H1 (cell line): Measurements from ENCODE around the gene MACROD2. TPM values are rescaled to one million over a fixed set of nuclear protein-coding genes. Genes with fewer than 3 reads are reported as not detected.

Experiments
- CTCF ChIA-PET: fragments of 300-600 bp; sonication (Branson Sonifier 250); formaldehyde crosslinking; loops from one replicate; lab custom pipeline; 2021; ENCODE audit not compliant: partially characterized antibody; lab: Charles Lee
- POLR2A ChIA-PET: fragments of 300-600 bp; sonication (Branson Sonifier 250); formaldehyde crosslinking; loops from one replicate; lab custom pipeline; 2021; ENCODE audit warnings: inconsistent platforms; ENCODE audit not compliant: partially characterized antibody; lab: Charles Lee
- DNase-seq, 2 experiments: peaks; one replicate each; pipeline versions ENCODE4 v3.0.0 to v3.0.0-alpha.2; 2010 to 2022; ENCODE audit warnings: low spot score in 2 of 2, low read depth in 1 of 2, mixed read lengths in 1 of 2
- FAIRE-seq: peaks from 2 replicates; lab custom pipeline; 2011; peaks lifted over from hg19 to GRCh38; lab: Jason Lieb, UNC
- H2AFZ ChIP-seq: 2 replicates; pipeline ENCODE4 v1.8.1; 2012; ENCODE audit warnings: low read length, inconsistent platforms
- H2AK5ac ChIP-seq: 2 replicates; pipeline ENCODE4 v1.6.1; 2013; ENCODE audit warnings: low read depth, low read length
- H2BK120ac ChIP-seq: replicated peaks from 2 replicates; pipeline ENCODE3; 2013; ENCODE audit warnings: low read depth, low read length, inconsistent platforms
- H2BK12ac ChIP-seq: 2 replicates; pipeline ENCODE4 v1.6.1; 2013; ENCODE audit warnings: low read depth, low read length
- H2BK15ac ChIP-seq: 2 replicates; pipeline ENCODE4 v1.6.1; 2013; ENCODE audit warnings: low read length
- H2BK20ac ChIP-seq: 2 replicates; pipeline ENCODE4 v1.6.1; 2013; ENCODE audit warnings: low read length
- H2BK5ac ChIP-seq: 2 replicates; pipeline ENCODE4 v1.6.1; 2013; ENCODE audit warnings: low read depth, low read length
- H3K14ac ChIP-seq: 2 replicates; pipeline ENCODE4 v1.6.1; 2013; ENCODE audit warnings: inconsistent platforms; ENCODE audit not compliant: insufficient read length
- H3K18ac ChIP-seq: 2 replicates; pipeline ENCODE4 v1.6.1; 2013; ENCODE audit warnings: low read length; ENCODE audit errors: extremely low read depth
- H3K23ac ChIP-seq: 2 replicates; pipeline ENCODE4 v1.6.1; 2013; ENCODE audit warnings: inconsistent platforms; ENCODE audit not compliant: insufficient read length
- H3K23me2 ChIP-seq: 2 replicates; pipeline ENCODE4 v1.6.1; 2013; ENCODE audit warnings: low read depth, low read length
- H3K27ac ChIP-seq: 2 replicates; pipeline ENCODE4 v1.6.1; 2011; ENCODE audit warnings: low read depth, low read length, inconsistent platforms
- H3K27me3 ChIP-seq, 4 experiments: replicated peaks in 1 of 4; 1 replicate in 1 of 4; 2 replicates in 3 of 4; pipeline versions ENCODE4 v1.6.1 to v1.8.1; 2011 to 2013; ENCODE audit warnings: low read length in 3 of 4, mild to moderate bottlenecking in 3 of 4, inconsistent platforms in 2 of 4, mixed read lengths in 2 of 4, moderate library complexity in 1 of 4; ENCODE audit not compliant: control insufficient read depth in 3 of 4, insufficient read depth in 3 of 4; ENCODE audit errors: extremely low read depth in 1 of 4
- H3K36me3 ChIP-seq, 4 experiments: 2 replicates each; pipeline versions ENCODE4 v1.6.1 to v1.8.1; 2011 to 2013; ENCODE audit warnings: mild to moderate bottlenecking in 4 of 4, low read length in 3 of 4, moderate library complexity in 2 of 4, control low read depth in 1 of 4, inconsistent platforms in 1 of 4; ENCODE audit not compliant: insufficient read depth in 4 of 4, control insufficient read depth in 2 of 4
- H3K4ac ChIP-seq: replicated peaks from 2 replicates; pipeline ENCODE3; 2013; ENCODE audit warnings: low read length, low read depth, mixed read lengths, inconsistent platforms; ENCODE audit not compliant: insufficient read length
- H3K4me1 ChIP-seq, 4 experiments: replicated peaks in 1 of 4; 1 replicate in 1 of 4; 2 replicates in 3 of 4; pipeline versions ENCODE4 v1.6.1 to v1.8.1; 2011 to 2013; ENCODE audit warnings: low read length in 3 of 4, inconsistent platforms in 2 of 4, mixed read lengths in 1 of 4; ENCODE audit not compliant: insufficient read depth in 4 of 4, control insufficient read depth in 3 of 4
- H3K4me2 ChIP-seq, 2 experiments: 2 replicates each; pipeline versions ENCODE4 v1.6.1 to v1.8.1; 2011 to 2013; ENCODE audit warnings: low read depth in 2 of 2, low read length in 2 of 2, control low read depth in 1 of 2, inconsistent platforms in 1 of 2, mild to moderate bottlenecking in 1 of 2; ENCODE audit not compliant: insufficient read depth in 1 of 2
- H3K4me3 ChIP-seq, 4 experiments: fragments of 200-600, 300-600 bp in 1 of 4; sonication (generic), shearing (Covaris generic), sonication (Bioruptor Twin) in 1 of 4; 2 replicates each; pipeline versions ENCODE4 v1.5.1 to v1.8.1; 2011 to 2016; ENCODE audit warnings: low read length in 4 of 4, low read depth in 3 of 4, control low read depth in 2 of 4, inconsistent platforms in 2 of 4, mild to moderate bottlenecking in 2 of 4, mixed read lengths in 1 of 4, moderate library complexity in 1 of 4; ENCODE audit not compliant: insufficient read depth in 2 of 4; ENCODE audit errors: extremely low read depth in 1 of 4
- H3K56ac ChIP-seq: replicated peaks from 2 replicates; pipeline ENCODE3; 2013; ENCODE audit warnings: low read depth, mild to moderate bottlenecking, mixed read lengths, low read length, inconsistent platforms; ENCODE audit not compliant: insufficient read length
- H3K79me1 ChIP-seq: 2 replicates; pipeline ENCODE4 v1.6.1; 2013; ENCODE audit warnings: low read depth, low read length, control low read depth
- H3K79me2 ChIP-seq, 2 experiments: 2 replicates each; pipeline versions ENCODE4 v1.6.1 to v1.8.1; 2012 to 2013; ENCODE audit warnings: low read length in 2 of 2, mild to moderate bottlenecking in 2 of 2, inconsistent platforms in 1 of 2; ENCODE audit not compliant: insufficient read depth in 2 of 2, control insufficient read depth in 1 of 2
- H3K9ac ChIP-seq, 4 experiments: replicated peaks in 1 of 4; 1 replicate in 1 of 4; 2 replicates in 3 of 4; pipeline versions ENCODE4 v1.6.1 to v1.8.1; 2011 to 2013; ENCODE audit warnings: low read depth in 3 of 4, low read length in 3 of 4, control low read depth in 2 of 4, mild to moderate bottlenecking in 2 of 4, moderate library complexity in 2 of 4, inconsistent platforms in 1 of 4; ENCODE audit errors: extremely low read depth in 1 of 4
- H3K9me3 ChIP-seq, 2 experiments: 2 replicates each; pipeline versions ENCODE4 v1.6.1 to v1.8.1; 2012 to 2013; ENCODE audit warnings: mild to moderate bottlenecking in 2 of 2, moderate library complexity in 2 of 2, control low read depth in 1 of 2, inconsistent platforms in 1 of 2, low read depth in 1 of 2, low read length in 1 of 2, mixed read lengths in 1 of 2; ENCODE audit not compliant: insufficient read depth in 2 of 2
- H4K20me1 ChIP-seq, 2 experiments: replicated peaks in 1 of 2; 2 replicates each; pipeline versions ENCODE3 to v1.8.1; 2011 to 2013; ENCODE audit warnings: inconsistent platforms in 2 of 2, low read length in 2 of 2, mild to moderate bottlenecking in 1 of 2; ENCODE audit not compliant: insufficient read depth in 2 of 2, control insufficient read depth in 1 of 2
- H4K5ac ChIP-seq: 2 replicates; pipeline ENCODE4 v1.6.1; 2013; ENCODE audit warnings: low read length, low read depth, mixed read lengths, inconsistent platforms; ENCODE audit not compliant: insufficient read length
- H4K8ac ChIP-seq: 2 replicates; pipeline ENCODE4 v1.8.0; 2013; ENCODE audit warnings: mild to moderate bottlenecking, moderate library complexity, low read length, inconsistent platforms; ENCODE audit not compliant: insufficient read depth; ENCODE audit errors: extremely low read depth
- H4K91ac ChIP-seq: replicated peaks from 2 replicates; pipeline ENCODE3; 2013; ENCODE audit warnings: low read length, mixed read lengths, inconsistent platforms; ENCODE audit not compliant: insufficient read length
- PHF8 ChIP-seq: fragments of 200-600 bp; sonication (generic); conservative IDR thresholded peaks from 2 replicates; pipeline ENCODE4 v1.7.1; 2012; ENCODE audit warnings: low read depth, mild to moderate bottlenecking, inconsistent platforms, low read length, moderate library complexity
- RBBP5 ChIP-seq: IDR thresholded peaks from 2 replicates; pipeline ENCODE4 v1.7.1; 2012; ENCODE audit warnings: low read depth, mild to moderate bottlenecking, inconsistent platforms, low read length, moderate library complexity, borderline replicate concordance
- WGBS, 2 experiments: shearing (Covaris generic) in 1 of 2; methylation state at CpG; one replicate each; pipeline versions ENCODE4 v1.1.6 to v1.1.7; 2013 to 2015; ENCODE audit warnings: low lambda C conversion rate in 2 of 2, mixed read lengths in 2 of 2, inconsistent platforms in 1 of 2, low coverage in 1 of 2, missing lambda C conversion rate in 1 of 2; ENCODE audit not compliant: insufficient replicate concordance in 2 of 2, insufficient coverage in 1 of 2, insufficient read length in 1 of 2; ENCODE audit errors: extremely low coverage in 1 of 2, missing lambda C conversion rate in 1 of 2; 5-methylcytosine and 5-hydroxymethylcytosine counted together
- polyA plus RNA-seq, 7 experiments: library from polyadenylated mRNA; depleted of rRNA in 3 of 7; stranded (reverse) in 5 of 7; unstranded in 2 of 7; fragments of >200 nt in 5 of 7; fragments of 200-250 nt in 2 of 7; gene quantifications; 1 replicate in 5 of 7; 2 replicates in 1 of 7; 4 replicates in 1 of 7; pipeline versions ENCODE4 v1.2.1 to v1.2.3, GENCODE V29; 2011 to 2013; ENCODE audit warnings: missing spikeins in 2 of 7, mixed read lengths in 2 of 7
- total RNA-seq: library from RNA; stranded (reverse); fragmentation: NEBNext Ultra II Directional; extraction: Animal tissue kit (Norgen Biotek cat#: 25700); gene quantifications from 2 replicates; pipeline ENCODE4 v1.2.1, GENCODE V29; 2021

The MACROD2 gene
- total and polyA plus RNA-seq, 2 of the 8 experiments (the other 6 are each of a cell fraction or from before 2014, with no cell fraction given), result 0.70 to 3.9 TPM

DNA sequence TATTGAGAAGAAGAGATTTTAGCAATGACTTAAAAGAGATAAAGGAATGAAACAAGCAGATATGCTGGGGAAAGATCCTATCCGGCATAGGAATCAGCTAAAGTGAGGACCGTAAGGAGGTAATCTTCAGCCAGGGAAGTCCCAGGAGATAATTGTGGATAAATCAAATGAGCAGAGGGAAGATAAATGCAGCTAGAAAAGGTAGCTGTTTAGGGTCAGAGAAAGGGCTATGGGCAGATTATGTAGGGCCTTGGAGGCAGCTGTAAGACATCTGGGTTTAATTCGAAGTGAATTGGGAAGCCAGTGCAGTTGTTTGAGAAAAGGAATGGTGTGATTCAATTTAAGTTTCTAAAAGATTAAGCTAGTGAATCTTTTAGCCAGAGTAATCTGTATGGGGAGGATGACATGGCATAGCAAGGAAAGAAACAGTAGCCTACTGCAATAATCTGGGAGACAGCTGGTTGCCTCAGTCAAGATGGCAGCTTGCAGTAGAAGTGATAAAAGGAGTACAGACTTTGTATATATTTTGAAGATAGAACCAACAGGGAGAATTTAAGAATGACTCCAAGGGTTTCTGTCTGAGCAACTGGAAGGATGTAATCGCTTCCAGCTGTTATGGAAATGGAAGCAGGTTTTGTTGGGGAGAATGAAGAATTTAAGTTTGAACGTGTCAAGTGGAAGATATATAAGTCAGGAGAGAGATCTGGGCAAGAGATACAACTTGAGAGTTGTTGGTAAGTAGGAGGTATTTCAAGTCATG is 894.4 kb downstream of the MACROD2 start:
- Histone ChIP-seq H3K36me3 (no peaks in the 10 kb centered on the region), H3K23ac (no peak overlapping the region), H2BK120ac (no peak overlapping the region), H3K4ac (no peak overlapping the region), H3K4me2 (no peak overlapping the region), H2BK5ac (no peak overlapping the region), H3K56ac (no peak overlapping the region), H3K79me1 (no peaks in the 10 kb centered on the region), H3K23me2 (no peaks in the 10 kb centered on the region), H2BK20ac (no peak overlapping the region), H2BK12ac (no peak overlapping the region), H3K4me1 (no peaks in the 10 kb centered on the region), H3K4me3 (no peak overlapping the region), H2BK15ac (no peak overlapping the region), H3K79me2 (no peaks in the 10 kb centered on the region), H2AK5ac (no peak overlapping the region), H3K27ac (no peak overlapping the region), H4K20me1 (no peaks in the 10 kb centered on the region), H3K14ac (no peak overlapping the region), H3K27me3 (no peaks in the 10 kb centered on the region), H3K9me3 (no peaks in the 10 kb centered on the region), H3K18ac (no peak overlapping the region), H4K5ac (no peak overlapping the region), H4K91ac (no peak overlapping the region), H4K8ac (no peak overlapping the region), H3K9ac (no peak overlapping the region), H2AFZ (no peak overlapping the region)
- TF ChIP-seq RBBP5, result no peak
- no peak for TF ChIP-seq PHF8
- ChIA-PET POLR2A (no interaction called here), CTCF (interaction anchor here (1.1 to 1.3 kb wide), 2 partner anchors 62 to 267 kb away, joined by 3 read pairs; no protein-coding TSS in a partner anchor)
- WGBS, 2 experiments, result 92 to 100% methylated on average over 1 to 5 of the region's 5 CpGs
- DNase-seq (no peak), FAIRE-seq (no peak)
